AG09319 (cell line): Measurements from ENCODE around the gene ARHGAP30.

Experiments used
- DNase-seq: peaks from one replicate; pipeline ENCODE4 v3.0.0-alpha.2; 2010; ENCODE audit warnings: low read depth; ENCODE audit errors: extremely low read depth
- CTCF ChIP-seq: IDR thresholded peaks from 2 replicates; pipeline ENCODE4 v1.5.1; 2011; ENCODE audit warnings: low read depth, mild to moderate bottlenecking, inconsistent platforms, low read length, moderate library complexity

The ARHGAP30 gene

GRCh38 chr1:161089938-161090337, 20.2 kb upstream of the ARHGAP30 start:
- TF ChIP-seq CTCF, result no peak

GRCh38 chr1:161089251-161089924, 19.7 kb upstream of the ARHGAP30 start, which contains the start of gene NECTIN4:
TSS of gene NECTIN4 (minus strand) at chr1:161089558. CDS start at chr1:161089296, 262 bp downstream.
- no peak for DNase-seq
- no peak for TF ChIP-seq CTCF

More at GRCh38 chr1:161089938-161090337, 20.2 kb upstream of the ARHGAP30 start:
- no peak for DNase-seq

DNA sequence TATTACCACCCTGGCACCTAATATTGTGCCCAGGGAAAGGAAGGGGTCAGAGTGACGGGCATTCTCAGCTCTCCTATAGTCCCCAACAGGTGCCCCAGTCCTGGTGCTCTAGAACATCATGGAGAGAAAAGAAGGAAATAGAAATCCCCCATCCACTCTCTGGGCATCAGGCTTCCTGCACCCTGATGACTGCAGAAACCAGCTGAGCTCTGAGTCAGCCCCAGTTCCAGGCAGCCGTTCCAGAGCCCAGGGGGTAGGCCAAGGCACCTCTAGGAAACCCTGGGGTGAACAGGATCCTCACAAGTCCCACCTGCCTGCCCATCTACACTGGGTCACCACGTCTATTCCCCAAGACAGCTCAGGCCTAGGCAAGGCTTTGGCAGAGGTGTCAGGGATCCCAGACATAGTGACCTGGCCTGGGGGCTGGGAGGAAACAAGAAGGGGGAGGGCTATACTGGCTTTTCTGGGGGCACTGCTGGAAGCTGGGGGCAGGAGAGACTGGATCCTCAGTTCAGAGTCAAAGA, 19.0 kb upstream of the ARHGAP30 start:
- DNase-seq, result no peak
- TF ChIP-seq CTCF, result no peak

DNA sequence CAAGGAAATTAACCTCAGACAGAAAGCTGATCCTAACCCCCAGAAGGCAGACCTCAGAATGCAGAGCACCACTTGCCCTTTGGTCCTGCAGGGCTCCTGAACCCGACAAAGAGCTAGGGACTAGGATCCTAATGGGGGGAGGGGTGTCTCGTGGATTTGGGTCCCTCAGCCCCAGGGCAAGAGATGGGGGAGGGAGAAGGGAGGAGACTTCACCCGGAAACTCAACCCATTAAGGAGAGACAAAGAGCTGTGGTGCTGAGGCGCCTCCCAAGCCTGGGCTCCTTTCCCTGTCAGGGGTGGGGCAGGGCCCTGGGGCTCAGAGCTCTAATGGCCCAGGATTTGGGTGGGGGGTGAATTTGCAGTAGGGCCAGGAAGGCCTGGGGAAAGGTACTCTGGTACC, 16.8 kb upstream of the ARHGAP30 start:
- no peak for TF ChIP-seq CTCF
- DNase-seq, result no peak

DNA sequence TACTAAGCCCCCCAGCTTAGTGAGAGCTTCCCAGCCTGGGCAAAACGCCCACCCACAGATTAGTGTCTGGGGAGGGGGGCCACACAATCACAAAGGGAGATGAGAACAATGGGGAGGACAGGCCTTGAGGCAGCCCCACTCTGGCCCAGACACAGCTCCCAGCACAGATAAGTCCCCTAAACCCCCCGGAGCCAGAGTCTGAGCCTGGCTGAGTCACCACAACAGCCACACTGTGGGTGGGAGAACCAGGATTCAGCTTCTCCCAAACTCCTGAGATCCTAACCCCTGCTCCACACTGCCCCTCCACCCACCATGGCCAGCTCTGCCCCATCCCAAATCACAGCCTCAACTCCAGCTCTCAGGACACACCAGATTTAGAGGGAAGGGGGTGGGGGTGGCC, 15.5 kb upstream of the ARHGAP30 start:
- no peak for TF ChIP-seq CTCF
- DNase-seq, result no peak

DNA sequence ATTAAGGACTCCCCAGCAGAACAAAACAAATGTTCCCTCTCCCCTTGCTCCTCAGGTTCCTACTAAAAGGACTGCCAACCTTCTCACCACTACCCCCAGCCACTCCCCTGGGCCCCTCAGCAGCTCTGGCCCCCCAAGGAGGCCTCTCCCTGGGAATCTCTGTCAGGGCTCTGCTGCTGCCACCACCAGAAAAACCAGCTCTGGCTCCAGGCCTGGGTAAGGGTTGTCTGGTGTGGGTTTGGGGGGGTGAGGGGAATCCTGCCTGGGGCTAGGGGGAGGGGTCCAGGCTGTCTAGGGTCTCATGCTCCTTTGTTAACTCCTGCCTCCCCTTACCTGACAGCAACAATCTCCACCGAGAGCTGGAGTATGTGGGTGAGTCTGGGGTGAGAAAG, 14.9 kb upstream of the ARHGAP30 start:
- TF ChIP-seq CTCF, result no peak
- no peak for DNase-seq

- DNase-seq, result no peak
- no peak for TF ChIP-seq CTCF
These were observed 14.3 kb upstream of the ARHGAP30 start for GRCh38 chr1:161083748-161084596.
